GM12864 (cell line): ENCODE measurements around the gene LIX1.
"Not testable (repeated sequence)": the region's sequence is repeated elsewhere in the genome, so short reads cannot be mapped to it uniquely, and the experiment has no call there.

ENCODE experiments used
- DNase-seq: peaks from one replicate; pipeline ENCODE4 v3.0.0-alpha.2; 2011; ENCODE audit warnings: low read depth
- H3K4me3 ChIP-seq: 2 replicates; pipeline ENCODE4 v1.5.1; 2011; ENCODE audit warnings: mild to moderate bottlenecking, low read depth, low read length, control low read depth
- CTCF ChIP-seq: IDR thresholded peaks from 2 replicates; pipeline ENCODE4 v1.5.1; 2011; ENCODE audit warnings: low read depth, mild to moderate bottlenecking, moderate library complexity, low read length, control low read depth, inconsistent platforms; ENCODE audit errors: missing control alignments

Gene LIX1

GRCh38 chr5:97088774-97089148 is 53.6 kb downstream of the LIX1 start:
- no peak for DNase-seq
- H3K4me3 ChIP-seq, result no peak overlapping the region
- TF ChIP-seq CTCF, result no peak

- no peak overlapping the region for H3K4me3 ChIP-seq
- no peak for TF ChIP-seq CTCF
- DNase-seq, result no peak
Measured at GRCh38 chr5:97087138-97087537, 55.3 kb downstream of the LIX1 start.

- DNase-seq, result no peak
- no peak overlapping the region for H3K4me3 ChIP-seq
Measured at GRCh38 chr5:97085459-97086181, 56.8 kb downstream of the LIX1 start.

GRCh38 chr5:97084782-97085458 is 57.5 kb downstream of the LIX1 start:
- DNase-seq, result not testable (repeated sequence)

More at GRCh38 chr5:97085459-97086181, 56.8 kb downstream of the LIX1 start:
- no peak for TF ChIP-seq CTCF

GRCh38 chr5:97078958-97079743 is 63.3 kb downstream of the LIX1 start:
- no peak for DNase-seq
- TF ChIP-seq CTCF, result no peak
- no peak overlapping the region for H3K4me3 ChIP-seq

More at GRCh38 chr5:97084782-97085458, 57.5 kb downstream of the LIX1 start:
- H3K4me3 ChIP-seq, result not testable (repeated sequence)

- no peak for DNase-seq
- TF ChIP-seq CTCF, result no peak
- H3K4me3 ChIP-seq, result no peak overlapping the region
Measured at GRCh38 chr5:97077246-97077645, 65.2 kb downstream of the LIX1 start.

GRCh38 chr5:97076098-97076497 is 66.3 kb downstream of the LIX1 start:
- H3K4me3 ChIP-seq, result no peak overlapping the region
- TF ChIP-seq CTCF, result no peak
- no peak for DNase-seq
